Measurements from ENCODE around the gene GSTT4. TPM values are rescaled to one million over a fixed set of nuclear protein-coding genes. Genes with fewer than 3 reads are reported as not detected.
A peak's percentile ranks its signal among the peaks of the same experiment; 100 is the strongest.

Gene GSTT4
- total and polyA plus RNA-seq, 4 donors: not detected

- no peaks in the 10 kb centered on the region for H3K27me3 ChIP-seq (ENCODE audit: control insufficient read depth in 3 of 3, insufficient read depth in 3 of 3, low read length in 2 of 3)
- H3K9me3 ChIP-seq (ENCODE audit: control insufficient read depth in 4 of 4, insufficient read depth in 3 of 4, low read length in 3 of 4): peaks cover 0 to 8% (median 0%) of the 10 kb centered on the region in 4 donors
- no peaks in the 10 kb centered on the region for H3K4me1 ChIP-seq (ENCODE audit: control insufficient read depth in 5 of 5, insufficient read depth in 5 of 5, low read length in 5 of 5)
- no peak overlapping the region for H3K4me3 ChIP-seq
- ATAC-seq (ENCODE audit: insufficient read depth, low FRiP score): no peak
- no peak for TF ChIP-seq CTCF (IDR thresholded peaks at IDR 0.05; ENCODE audit: control extremely low read depth, extremely low read depth)
- WGBS, 2 donors: 97 to 100% methylated on average over 3 of the region's 3 CpGs
- DNase-seq: no peak
- peaks cover 0 to 6% (median 3%) of the 10 kb centered on the region in 4 donors for H3K36me3 ChIP-seq (ENCODE audit: control insufficient read depth in 4 of 4, insufficient read depth in 4 of 4, low read length in 4 of 4)
- no peak overlapping the region for H3K9ac ChIP-seq (ENCODE audit: insufficient read depth in 1 of 2, low read length in 2 of 2)
- no peak overlapping the region for H3K27ac ChIP-seq (ENCODE audit: low read depth in 1 of 2, low read length in 1 of 2)
These were observed 16.1 kb upstream of the GSTT4 start for GRCh38 chr22:24021304-24021703.

GRCh38 chr22:24016156-24016555, 10.9 kb upstream of the GSTT4 start:
- H3K9me3 ChIP-seq (ENCODE audit: control insufficient read depth in 4 of 4, insufficient read depth in 3 of 4, low read length in 3 of 4): no peaks in the 10 kb centered on the region
- 97% methylated on average over 1 of the region's 1 CpG for WGBS, 2 donors
- H3K9ac ChIP-seq (ENCODE audit: insufficient read depth in 1 of 2, low read length in 2 of 2): no peak overlapping the region
- H3K4me3 ChIP-seq: no peak overlapping the region
- H3K27ac ChIP-seq (ENCODE audit: low read depth in 1 of 2, low read length in 1 of 2): no peak overlapping the region
- H3K36me3 ChIP-seq (ENCODE audit: control insufficient read depth in 4 of 4, insufficient read depth in 4 of 4, low read length in 4 of 4): peaks cover 0 to 4% (median 2%) of the 10 kb centered on the region in 4 donors
- peaks cover 0 to 7% (median 1%) of the 10 kb centered on the region in 5 donors for H3K4me1 ChIP-seq (ENCODE audit: control insufficient read depth in 5 of 5, insufficient read depth in 5 of 5, low read length in 5 of 5)
- no peaks in the 10 kb centered on the region for H3K27me3 ChIP-seq (ENCODE audit: control insufficient read depth in 3 of 3, insufficient read depth in 3 of 3, low read length in 2 of 3)
- no peak for DNase-seq
- no peak for TF ChIP-seq CTCF (IDR thresholded peaks at IDR 0.05; ENCODE audit: control extremely low read depth, extremely low read depth)
- no peak for ATAC-seq (ENCODE audit: insufficient read depth, low FRiP score)

- H3K27me3 ChIP-seq (ENCODE audit: control insufficient read depth in 3 of 3, insufficient read depth in 3 of 3, low read length in 2 of 3): no peaks in the 10 kb centered on the region
- H3K4me1 ChIP-seq (ENCODE audit: control insufficient read depth in 5 of 5, insufficient read depth in 5 of 5, low read length in 5 of 5): peaks cover 0 to 7% (median 1%) of the 10 kb centered on the region in 5 donors
- no peak for TF ChIP-seq CTCF (IDR thresholded peaks at IDR 0.05; ENCODE audit: control extremely low read depth, extremely low read depth)
- peak overlapping the region; percentile 69 to 93 for H3K9ac ChIP-seq (ENCODE audit: insufficient read depth in 1 of 2, low read length in 2 of 2)
- peak overlapping the region; percentile 72 for H3K4me3 ChIP-seq
- WGBS, 2 donors: 0 to 1% methylated on average over 10 of the region's 10 CpGs
- H3K27ac ChIP-seq (ENCODE audit: low read depth in 1 of 2, low read length in 1 of 2): peak overlapping the region in 1 of 2 donors; percentile 89
- no peaks in the 10 kb centered on the region for H3K36me3 ChIP-seq (ENCODE audit: control insufficient read depth in 4 of 4, insufficient read depth in 4 of 4, low read length in 4 of 4)
- ATAC-seq (ENCODE audit: insufficient read depth, low FRiP score) (peak; percentile 15), DNase-seq (peak; percentile 33 to 54 (median 34))
- H3K9me3 ChIP-seq (ENCODE audit: control insufficient read depth in 4 of 4, insufficient read depth in 3 of 4, low read length in 3 of 4): no peaks in the 10 kb centered on the region
These were observed 6.4 kb upstream of the GSTT4 start for GRCh38 chr22:24011735-24012068.

GRCh38 chr22:24010018-24010391, 4.8 kb upstream of the GSTT4 start:
- no peak overlapping the region for H3K4me3 ChIP-seq
- 96 to 98% methylated on average over 2 of the region's 2 CpGs for WGBS, 2 donors
- H3K27ac ChIP-seq (ENCODE audit: low read depth in 1 of 2, low read length in 1 of 2): no peak overlapping the region
- no peaks in the 10 kb centered on the region for H3K9me3 ChIP-seq (ENCODE audit: control insufficient read depth in 4 of 4, insufficient read depth in 3 of 4, low read length in 3 of 4)
- no peak for DNase-seq
- no peak overlapping the region for H3K9ac ChIP-seq (ENCODE audit: insufficient read depth in 1 of 2, low read length in 2 of 2)
- no peak for TF ChIP-seq CTCF (IDR thresholded peaks at IDR 0.05; ENCODE audit: control extremely low read depth, extremely low read depth)
- H3K27me3 ChIP-seq (ENCODE audit: control insufficient read depth in 3 of 3, insufficient read depth in 3 of 3, low read length in 2 of 3): no peaks in the 10 kb centered on the region
- ATAC-seq (ENCODE audit: insufficient read depth, low FRiP score): no peak
- peaks cover 0 to 7% (median 1%) of the 10 kb centered on the region in 5 donors for H3K4me1 ChIP-seq (ENCODE audit: control insufficient read depth in 5 of 5, insufficient read depth in 5 of 5, low read length in 5 of 5)
- H3K36me3 ChIP-seq (ENCODE audit: control insufficient read depth in 4 of 4, insufficient read depth in 4 of 4, low read length in 4 of 4): no peaks in the 10 kb centered on the region

All from lung (tissue), 12 donors.